HepG2 (cell line): ENCODE measurements around the gene FAM89B. TPM values are rescaled to one million over a fixed set of nuclear protein-coding genes. Genes with fewer than 3 reads are reported as not detected.

Experiments used
- AGO2 ChIP-seq: fragments of 200-400 bp; formaldehyde crosslinking; optimal IDR thresholded peaks from 2 replicates; pipeline ENCODE3; 2017; ENCODE audit warnings: mild to moderate bottlenecking, low read depth, low read length, moderate library complexity
- BRD4 ChIP-seq: sonication (generic); formaldehyde crosslinking; IDR thresholded peaks from 2 replicates; pipeline ENCODE4 v1.4.0; 2020; ENCODE audit warnings: missing genetic modification reagents
- CHD2 ChIP-seq: IDR thresholded peaks from 2 replicates; pipeline ENCODE4 v1.6.1; 2011; ENCODE audit warnings: low read depth, low read length, improper control_type of control experiment
- GPN1 ChIP-seq: sonication (generic); formaldehyde crosslinking; IDR thresholded peaks from 2 replicates; pipeline ENCODE4 v1.5.1; 2020; ENCODE audit warnings: missing genetic modification reagents, borderline replicate concordance
- HNRNPL ChIP-seq: fragments of 200-400 bp; formaldehyde crosslinking; IDR thresholded peaks from 2 replicates; pipeline ENCODE4 v1.6.1; 2017; ENCODE audit warnings: mild to moderate bottlenecking, low read depth, low read length
- KDM6A ChIP-seq: IDR thresholded peaks from 2 replicates; pipeline ENCODE4 v1.6.1; 2016; ENCODE audit warnings: low read depth
- NONO ChIP-seq, 2 experiments: fragments of 450-650 bp in 1 of 2; sonication (generic) in 1 of 2; formaldehyde crosslinking in 1 of 2; IDR thresholded peaks in 1 of 2; conservative IDR thresholded peaks in 1 of 2; 2 replicates each; pipeline versions ENCODE4 v1.6.1 to v1.8.0; 2017 to 2022; ENCODE audit warnings: mild to moderate bottlenecking in 1 of 2, missing genetic modification reagents in 1 of 2, moderate library complexity in 1 of 2
- RFX1 ChIP-seq: fragments of 450-650 bp; IDR thresholded peaks from 2 replicates; pipeline ENCODE4 v1.6.1; 2017
- SMAD3 ChIP-seq: sonication (generic); formaldehyde crosslinking; IDR thresholded peaks from 2 replicates; pipeline ENCODE4 v1.4.0; 2020; ENCODE audit warnings: missing genetic modification reagents
- SNAI1 ChIP-seq: sonication (generic); formaldehyde crosslinking; IDR thresholded peaks from 2 replicates; pipeline ENCODE4 v1.5.0; 2020; ENCODE audit warnings: mild to moderate bottlenecking, missing genetic modification reagents, borderline replicate concordance
- SOX5 ChIP-seq: IDR thresholded peaks from 2 replicates; pipeline ENCODE4 v1.6.1; 2016; ENCODE audit warnings: borderline replicate concordance
- ZFAT ChIP-seq: sonication (generic); formaldehyde crosslinking; conservative IDR thresholded peaks from 2 replicates; pipeline ENCODE4 v1.8.1; 2023; ENCODE audit warnings: missing genetic modification reagents, inconsistent platforms
- ZFP36L1 ChIP-seq: sonication (generic); formaldehyde crosslinking; IDR thresholded peaks from 2 replicates; pipeline ENCODE4 v1.8.0; 2022; ENCODE audit warnings: mild to moderate bottlenecking, missing genetic modification reagents, moderate library complexity
- ZNF24 ChIP-seq: fragments of 450-650 bp; IDR thresholded peaks from 2 replicates; pipeline ENCODE4 v1.6.1; 2017; ENCODE audit warnings: antibody characterized with exemption, mild to moderate bottlenecking
- ZNF256 ChIP-seq: sonication (generic); formaldehyde crosslinking; conservative IDR thresholded peaks from 2 replicates; pipeline ENCODE4 v1.4.0; 2020; ENCODE audit warnings: missing genetic modification reagents
- ZNF557 ChIP-seq: sonication (generic); formaldehyde crosslinking; IDR thresholded peaks from 2 replicates; pipeline ENCODE4 v1.4.0; 2020; ENCODE audit warnings: missing genetic modification reagents
- ZNF607 ChIP-seq: sonication (generic); formaldehyde crosslinking; IDR thresholded peaks from 2 replicates; pipeline ENCODE4 v1.5.1; 2020; ENCODE audit warnings: missing genetic modification reagents, mild to moderate bottlenecking, borderline replicate concordance
- ZNF672 ChIP-seq: sonication (generic); formaldehyde crosslinking; IDR thresholded peaks from 2 replicates; pipeline ENCODE4 v1.8.1; 2022; ENCODE audit warnings: missing genetic modification reagents
- ZNF839 ChIP-seq: sonication (generic); formaldehyde crosslinking; IDR thresholded peaks from 2 replicates; pipeline ENCODE4 v1.4.0; 2020; ENCODE audit warnings: missing genetic modification reagents, mild to moderate bottlenecking, borderline replicate concordance
- polyA plus RNA-seq, 8 experiments: library from polyadenylated mRNA; depleted of rRNA in 3 of 8; stranded (reverse) in 7 of 8; unstranded in 1 of 8; fragments of >200 nt; fragmentation: Illumina TruSeq in 4 of 8; extraction: Trizol in 4 of 8; gene quantifications; 2 replicates each; pipeline versions ENCODE4 v1.2.1 to v1.2.3, GENCODE V29; 2011 to 2016; ENCODE audit warnings: low read depth in 4 of 8, missing spikeins in 1 of 8, mixed read lengths in 1 of 8; ENCODE audit not compliant: insufficient read depth in 1 of 8
- total RNA-seq, 5 experiments: library from RNA; depleted of rRNA; stranded (reverse); fragments of >200 nt; fragmentation: Illumina TruSeq; extraction: Trizol; gene quantifications; 2 replicates each; pipeline ENCODE4 v1.2.3, GENCODE V29; 2016; ENCODE audit warnings: low read depth in 1 of 5
- TF ChIP-seq, protein P1 (sequence below): sonication (generic); formaldehyde crosslinking; IDR thresholded peaks from 2 replicates; pipeline ENCODE4 v1.5.0; 2020; ENCODE audit warnings: mild to moderate bottlenecking, missing genetic modification reagents, borderline replicate concordance
- TF ChIP-seq, protein P2 (sequence below): sonication (generic); formaldehyde crosslinking; IDR thresholded peaks from 2 replicates; pipeline ENCODE4 v1.4.0; 2020; ENCODE audit warnings: missing genetic modification reagents
- TF ChIP-seq, protein P3 (sequence below): sonication (generic); formaldehyde crosslinking; IDR thresholded peaks from 2 replicates; pipeline ENCODE4 v1.4.0; 2020; ENCODE audit warnings: missing genetic modification reagents, borderline replicate concordance
- TF ChIP-seq, protein P4 (sequence below): sonication (generic); IDR thresholded peaks from 2 replicates; pipeline ENCODE4 v1.6.1; 2016; ENCODE audit warnings: low read depth, borderline replicate concordance
- TF ChIP-seq, protein P5 (sequence below): sonication (generic); formaldehyde crosslinking; IDR thresholded peaks from 2 replicates; pipeline ENCODE4 v1.5.0; 2020; ENCODE audit warnings: missing genetic modification reagents

The FAM89B gene
- total and polyA plus RNA-seq, 2 of the 13 experiments (the other 11 are each of a cell fraction or from before 2014, with no cell fraction given): 5.7 to 8.0 TPM

DNA sequence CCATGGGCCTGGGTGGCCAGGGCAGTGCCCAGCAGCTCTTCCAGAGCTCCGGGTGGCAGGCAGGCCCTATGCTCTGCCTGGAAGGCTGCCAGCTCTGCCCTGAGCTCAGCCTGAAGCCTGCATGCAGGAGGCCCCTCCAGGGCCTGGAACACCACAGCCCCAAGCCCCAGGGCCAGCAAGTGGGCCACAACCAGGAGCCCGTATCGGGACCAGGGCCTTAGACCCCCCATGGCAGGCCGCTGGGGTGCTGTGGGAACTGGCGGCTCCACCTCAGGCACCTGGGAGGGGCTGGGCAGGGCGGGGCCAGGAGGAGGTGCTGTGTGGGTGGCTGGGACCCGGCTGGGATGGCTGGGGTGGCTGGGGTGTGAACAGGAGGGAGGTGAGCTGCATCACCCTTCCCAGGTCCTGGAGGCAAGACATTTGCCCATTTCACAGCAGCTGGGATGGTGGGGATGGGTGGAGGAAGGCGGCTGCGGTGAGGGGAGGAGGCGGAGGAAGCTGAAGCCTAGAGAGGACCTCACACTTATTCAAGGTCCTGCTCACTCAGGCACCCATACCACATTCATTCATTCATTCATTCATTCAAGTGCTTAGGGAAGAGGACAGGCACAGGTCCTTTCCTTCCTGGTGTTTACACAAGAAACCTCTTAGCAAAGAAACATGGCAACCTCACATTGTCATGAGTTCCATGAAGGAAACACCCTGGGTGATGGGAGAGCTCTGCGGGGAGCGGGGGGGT lies 23.4 kb downstream of the FAM89B start, which contains the start of gene KCNK7 (continued):
- TF ChIP-seq, protein P1, sequence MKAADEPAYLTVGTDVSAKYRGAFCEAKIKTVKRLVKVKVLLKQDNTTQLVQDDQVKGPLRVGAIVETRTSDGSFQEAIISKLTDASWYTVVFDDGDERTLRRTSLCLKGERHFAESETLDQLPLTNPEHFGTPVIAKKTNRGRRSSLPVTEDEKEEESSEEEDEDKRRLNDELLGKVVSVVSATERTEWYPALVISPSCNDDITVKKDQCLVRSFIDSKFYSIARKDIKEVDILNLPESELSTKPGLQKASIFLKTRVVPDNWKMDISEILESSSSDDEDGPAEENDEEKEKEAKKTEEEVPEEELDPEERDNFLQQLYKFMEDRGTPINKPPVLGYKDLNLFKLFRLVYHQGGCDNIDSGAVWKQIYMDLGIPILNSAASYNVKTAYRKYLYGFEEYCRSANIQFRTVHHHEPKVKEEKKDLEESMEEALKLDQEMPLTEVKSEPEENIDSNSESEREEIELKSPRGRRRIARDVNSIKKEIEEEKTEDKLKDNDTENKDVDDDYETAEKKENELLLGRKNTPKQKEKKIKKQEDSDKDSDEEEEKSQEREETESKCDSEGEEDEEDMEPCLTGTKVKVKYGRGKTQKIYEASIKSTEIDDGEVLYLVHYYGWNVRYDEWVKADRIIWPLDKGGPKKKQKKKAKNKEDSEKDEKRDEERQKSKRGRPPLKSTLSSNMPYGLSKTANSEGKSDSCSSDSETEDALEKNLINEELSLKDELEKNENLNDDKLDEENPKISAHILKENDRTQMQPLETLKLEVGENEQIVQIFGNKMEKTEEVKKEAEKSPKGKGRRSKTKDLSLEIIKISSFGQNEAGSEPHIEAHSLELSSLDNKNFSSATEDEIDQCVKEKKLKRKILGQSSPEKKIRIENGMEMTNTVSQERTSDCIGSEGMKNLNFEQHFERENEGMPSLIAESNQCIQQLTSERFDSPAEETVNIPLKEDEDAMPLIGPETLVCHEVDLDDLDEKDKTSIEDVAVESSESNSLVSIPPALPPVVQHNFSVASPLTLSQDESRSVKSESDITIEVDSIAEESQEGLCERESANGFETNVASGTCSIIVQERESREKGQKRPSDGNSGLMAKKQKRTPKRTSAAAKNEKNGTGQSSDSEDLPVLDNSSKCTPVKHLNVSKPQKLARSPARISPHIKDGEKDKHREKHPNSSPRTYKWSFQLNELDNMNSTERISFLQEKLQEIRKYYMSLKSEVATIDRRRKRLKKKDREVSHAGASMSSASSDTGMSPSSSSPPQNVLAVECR (CRISPR knock-in tag): no peak
- TF ChIP-seq RFX1: no peak
- TF ChIP-seq SOX5: no peak
- TF ChIP-seq CHD2: no peak
- TF ChIP-seq, protein P2, sequence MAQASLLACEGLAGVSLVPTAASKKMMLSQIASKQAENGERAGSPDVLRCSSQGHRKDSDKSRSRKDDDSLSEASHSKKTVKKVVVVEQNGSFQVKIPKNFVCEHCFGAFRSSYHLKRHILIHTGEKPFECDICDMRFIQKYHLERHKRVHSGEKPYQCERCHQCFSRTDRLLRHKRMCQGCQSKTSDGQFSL (CRISPR knock-in tag): no peak
- no peak for TF ChIP-seq ZNF839 (CRISPR knock-in tag)
- no peak for TF ChIP-seq ZNF256
- TF ChIP-seq HNRNPL: no peak
- no peak for TF ChIP-seq ZNF607 (CRISPR knock-in tag)
- TF ChIP-seq SNAI1 (CRISPR knock-in tag): no peak
- TF ChIP-seq, protein P3, sequence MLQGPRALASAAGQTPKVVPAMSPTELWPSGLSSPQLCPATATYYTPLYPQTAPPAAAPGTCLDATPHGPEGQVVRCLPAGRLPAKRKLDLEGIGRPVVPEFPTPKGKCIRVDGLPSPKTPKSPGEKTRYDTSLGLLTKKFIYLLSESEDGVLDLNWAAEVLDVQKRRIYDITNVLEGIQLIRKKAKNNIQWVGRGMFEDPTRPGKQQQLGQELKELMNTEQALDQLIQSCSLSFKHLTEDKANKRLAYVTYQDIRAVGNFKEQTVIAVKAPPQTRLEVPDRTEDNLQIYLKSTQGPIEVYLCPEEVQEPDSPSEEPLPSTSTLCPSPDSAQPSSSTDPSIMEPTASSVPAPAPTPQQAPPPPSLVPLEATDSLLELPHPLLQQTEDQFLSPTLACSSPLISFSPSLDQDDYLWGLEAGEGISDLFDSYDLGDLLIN (CRISPR knock-in tag): no peak
- no peak for TF ChIP-seq BRD4 (CRISPR knock-in tag)
- no peak for TF ChIP-seq GPN1
- no peak for TF ChIP-seq ZFAT (CRISPR knock-in tag)
- no peak for TF ChIP-seq NONO (IDR thresholded peaks at IDR 0.05)
- no peak for TF ChIP-seq NONO (CRISPR knock-in tag; conservative IDR thresholded peaks at IDR 0.05)
- TF ChIP-seq, protein P4, sequence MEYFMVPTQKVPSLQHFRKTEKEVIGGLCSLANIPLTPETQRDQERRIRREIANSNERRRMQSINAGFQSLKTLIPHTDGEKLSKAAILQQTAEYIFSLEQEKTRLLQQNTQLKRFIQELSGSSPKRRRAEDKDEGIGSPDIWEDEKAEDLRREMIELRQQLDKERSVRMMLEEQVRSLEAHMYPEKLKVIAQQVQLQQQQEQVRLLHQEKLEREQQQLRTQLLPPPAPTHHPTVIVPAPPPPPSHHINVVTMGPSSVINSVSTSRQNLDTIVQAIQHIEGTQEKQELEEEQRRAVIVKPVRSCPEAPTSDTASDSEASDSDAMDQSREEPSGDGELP: no peak
- TF ChIP-seq SMAD3 (CRISPR knock-in tag): no peak
- TF ChIP-seq ZNF24: peak; percentile 83
- no peak for TF ChIP-seq ZNF672 (CRISPR knock-in tag)
- TF ChIP-seq ZFP36L1: no peak
- TF ChIP-seq, protein P5, sequence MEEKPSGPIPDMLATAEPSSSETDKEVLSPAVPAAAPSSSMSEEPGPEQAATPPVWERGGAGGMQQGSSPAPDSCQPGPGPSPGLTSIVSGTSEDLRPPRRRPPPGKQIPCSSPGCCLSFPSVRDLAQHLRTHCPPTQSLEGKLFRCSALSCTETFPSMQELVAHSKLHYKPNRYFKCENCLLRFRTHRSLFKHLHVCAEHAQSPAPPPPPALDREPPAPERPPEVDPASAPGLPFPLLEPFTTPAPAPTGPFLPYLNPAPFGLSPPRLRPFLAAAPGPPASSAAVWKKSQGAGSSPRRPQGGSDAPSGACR (CRISPR knock-in tag): no peak
- TF ChIP-seq KDM6A (CRISPR knock-in tag): no peak
- peak; percentile 80 for TF ChIP-seq AGO2
- no peak for TF ChIP-seq ZNF557 (CRISPR knock-in tag)
